Measurements from ENCODE around the gene IL1RL2.

- no peak for TF ChIP-seq EZH2 (IDR thresholded peaks at IDR 0.05; ENCODE audit: insufficient read depth, poor library complexity, severe bottlenecking)
- no peak for TF ChIP-seq EZH2phosphoT487 (IDR thresholded peaks at IDR 0.05; ENCODE audit: insufficient read depth, low read depth)
These were observed 66.9 kb downstream of the IL1RL2 start for GRCh38 chr2:102253753-102254150.

Measured in GM23248 (cell line).